SK-N-MC (cell line): ENCODE measurements around the gene CYSRT1.

Experiments used
- EZH2 ChIP-seq: fragments of 200-600 bp; sonication (generic); IDR thresholded peaks from one replicate; pipeline ENCODE4 v1.6.1; 2017; ENCODE audit warnings: antibody characterized with exemption
- FOXP2 ChIP-seq: optimal IDR thresholded peaks from 2 replicates; pipeline ENCODE3; 2011; ENCODE audit warnings: mild to moderate bottlenecking, moderate library complexity; ENCODE audit not compliant: insufficient read depth; ENCODE audit errors: extremely low read length, control extremely low read depth
- POLR2AphosphoS5 ChIP-seq: IDR thresholded peaks from 2 replicates; pipeline ENCODE4 v1.6.1; 2012; ENCODE audit warnings: mild to moderate bottlenecking, low read depth, low read length, borderline replicate concordance

DNA sequence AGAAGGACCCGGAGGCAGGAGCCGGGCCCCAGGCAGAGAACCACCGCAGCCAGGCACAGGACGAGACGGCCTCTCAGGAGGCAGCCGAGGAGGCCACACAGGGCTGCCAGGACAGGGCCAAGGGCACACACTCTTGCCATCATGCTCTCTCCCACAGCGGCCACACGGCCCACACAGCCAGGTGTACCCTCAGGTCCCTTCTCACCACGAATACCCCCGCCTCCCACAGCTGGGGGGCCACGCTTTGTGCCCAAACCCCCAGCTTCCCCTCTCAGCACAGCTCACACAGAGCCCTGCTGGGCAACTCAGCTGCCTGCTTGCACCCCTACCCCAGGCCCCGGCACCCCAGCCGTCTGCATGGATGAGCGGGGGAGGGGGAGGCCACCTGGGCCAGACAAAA is 31.2 kb upstream of the CYSRT1 start:
- TF ChIP-seq EZH2: no peak
- TF ChIP-seq POLR2AphosphoS5: no peak
- no peak for TF ChIP-seq FOXP2
